ENCODE measurements around the gene ASAP3.

The ASAP3 gene

DNA sequence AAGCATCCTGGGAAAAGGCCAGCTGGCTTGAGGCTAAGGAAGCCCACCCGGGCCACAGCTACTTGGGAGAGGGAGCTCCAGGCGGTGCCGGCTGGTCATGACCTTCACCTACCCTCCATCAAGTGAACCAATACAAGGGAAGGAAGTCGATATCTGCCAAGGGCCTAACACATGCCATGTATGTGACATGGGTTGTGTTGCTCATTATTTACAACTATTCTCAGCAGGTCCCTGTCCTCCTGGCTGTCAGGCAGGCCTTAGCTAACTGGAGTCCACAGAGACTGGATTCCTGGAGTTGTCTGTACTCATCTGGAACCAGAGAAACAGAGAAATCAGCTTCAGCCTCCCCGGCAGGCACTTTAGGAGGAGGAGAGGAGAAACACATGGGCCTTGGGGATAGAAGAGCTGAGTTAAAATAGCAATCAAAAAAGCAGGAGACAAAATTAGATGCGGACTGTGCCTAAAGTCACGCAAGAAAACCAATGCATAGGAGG, 75.1 kb downstream of the ASAP3 start (continued):
- TF ChIP-seq, protein P1, sequence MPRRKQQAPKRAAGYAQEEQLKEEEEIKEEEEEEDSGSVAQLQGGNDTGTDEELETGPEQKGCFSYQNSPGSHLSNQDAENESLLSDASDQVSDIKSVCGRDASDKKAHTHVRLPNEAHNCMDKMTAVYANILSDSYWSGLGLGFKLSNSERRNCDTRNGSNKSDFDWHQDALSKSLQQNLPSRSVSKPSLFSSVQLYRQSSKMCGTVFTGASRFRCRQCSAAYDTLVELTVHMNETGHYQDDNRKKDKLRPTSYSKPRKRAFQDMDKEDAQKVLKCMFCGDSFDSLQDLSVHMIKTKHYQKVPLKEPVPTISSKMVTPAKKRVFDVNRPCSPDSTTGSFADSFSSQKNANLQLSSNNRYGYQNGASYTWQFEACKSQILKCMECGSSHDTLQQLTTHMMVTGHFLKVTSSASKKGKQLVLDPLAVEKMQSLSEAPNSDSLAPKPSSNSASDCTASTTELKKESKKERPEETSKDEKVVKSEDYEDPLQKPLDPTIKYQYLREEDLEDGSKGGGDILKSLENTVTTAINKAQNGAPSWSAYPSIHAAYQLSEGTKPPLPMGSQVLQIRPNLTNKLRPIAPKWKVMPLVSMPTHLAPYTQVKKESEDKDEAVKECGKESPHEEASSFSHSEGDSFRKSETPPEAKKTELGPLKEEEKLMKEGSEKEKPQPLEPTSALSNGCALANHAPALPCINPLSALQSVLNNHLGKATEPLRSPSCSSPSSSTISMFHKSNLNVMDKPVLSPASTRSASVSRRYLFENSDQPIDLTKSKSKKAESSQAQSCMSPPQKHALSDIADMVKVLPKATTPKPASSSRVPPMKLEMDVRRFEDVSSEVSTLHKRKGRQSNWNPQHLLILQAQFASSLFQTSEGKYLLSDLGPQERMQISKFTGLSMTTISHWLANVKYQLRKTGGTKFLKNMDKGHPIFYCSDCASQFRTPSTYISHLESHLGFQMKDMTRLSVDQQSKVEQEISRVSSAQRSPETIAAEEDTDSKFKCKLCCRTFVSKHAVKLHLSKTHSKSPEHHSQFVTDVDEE (CRISPR knock-in tag; IDR thresholded peaks at IDR 0.05): no peak
- TF ChIP-seq OSR1 (CRISPR knock-in tag; IDR thresholded peaks at IDR 0.05) (no peak), ARNTL (CRISPR knock-in tag; IDR thresholded peaks at IDR 0.05; ENCODE audit: borderline replicate concordance, low read depth) (no peak), ZNF8 (CRISPR knock-in tag; IDR thresholded peaks at IDR 0.05) (no peak), TCF4 (CRISPR knock-in tag; IDR thresholded peaks at IDR 0.05; ENCODE audit: borderline replicate concordance) (no peak), ZFP3 (CRISPR knock-in tag; IDR thresholded peaks at IDR 0.05) (no peak)

DNA sequence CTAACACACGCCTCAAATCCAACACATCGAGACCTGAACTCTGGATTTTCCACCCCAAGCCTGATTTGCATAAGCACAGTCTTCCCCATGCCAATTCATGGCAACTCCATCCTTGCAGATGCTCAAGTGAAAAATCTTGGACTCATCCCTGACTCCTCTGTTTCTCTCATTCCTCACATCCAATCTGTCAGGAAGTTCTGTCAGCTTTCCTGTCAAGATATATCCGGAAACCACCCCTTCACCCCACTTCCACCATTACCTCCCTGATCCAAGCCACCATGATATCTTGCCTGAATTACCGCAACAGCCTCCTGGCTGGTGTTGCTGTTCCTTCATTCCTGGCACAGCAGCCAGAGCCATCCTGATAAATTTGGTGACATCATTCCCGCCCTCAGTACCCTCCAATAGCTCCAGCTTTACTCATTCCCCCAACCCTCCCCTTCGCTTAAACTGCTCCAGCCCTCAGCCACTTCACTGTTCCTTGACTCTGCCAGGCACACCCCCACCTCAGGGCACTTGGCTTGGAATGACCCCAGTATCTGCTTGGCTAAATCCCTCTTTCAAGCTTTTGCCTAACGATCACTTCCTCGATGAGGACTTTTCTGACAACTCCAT, 76.9 kb downstream of the ASAP3 start:
- no peak for ATAC-seq
- TF ChIP-seq, protein P2, sequence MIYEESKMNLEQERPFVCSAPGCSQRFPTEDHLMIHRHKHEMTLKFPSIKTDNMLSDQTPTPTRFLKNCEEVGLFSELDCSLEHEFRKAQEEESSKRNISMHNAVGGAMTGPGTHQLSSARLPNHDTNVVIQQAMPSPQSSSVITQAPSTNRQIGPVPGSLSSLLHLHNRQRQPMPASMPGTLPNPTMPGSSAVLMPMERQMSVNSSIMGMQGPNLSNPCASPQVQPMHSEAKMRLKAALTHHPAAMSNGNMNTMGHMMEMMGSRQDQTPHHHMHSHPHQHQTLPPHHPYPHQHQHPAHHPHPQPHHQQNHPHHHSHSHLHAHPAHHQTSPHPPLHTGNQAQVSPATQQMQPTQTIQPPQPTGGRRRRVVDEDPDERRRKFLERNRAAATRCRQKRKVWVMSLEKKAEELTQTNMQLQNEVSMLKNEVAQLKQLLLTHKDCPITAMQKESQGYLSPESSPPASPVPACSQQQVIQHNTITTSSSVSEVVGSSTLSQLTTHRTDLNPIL (CRISPR knock-in tag; IDR thresholded peaks at IDR 0.05; ENCODE audit: low read depth): no peak
- TF ChIP-seq, protein P3, sequence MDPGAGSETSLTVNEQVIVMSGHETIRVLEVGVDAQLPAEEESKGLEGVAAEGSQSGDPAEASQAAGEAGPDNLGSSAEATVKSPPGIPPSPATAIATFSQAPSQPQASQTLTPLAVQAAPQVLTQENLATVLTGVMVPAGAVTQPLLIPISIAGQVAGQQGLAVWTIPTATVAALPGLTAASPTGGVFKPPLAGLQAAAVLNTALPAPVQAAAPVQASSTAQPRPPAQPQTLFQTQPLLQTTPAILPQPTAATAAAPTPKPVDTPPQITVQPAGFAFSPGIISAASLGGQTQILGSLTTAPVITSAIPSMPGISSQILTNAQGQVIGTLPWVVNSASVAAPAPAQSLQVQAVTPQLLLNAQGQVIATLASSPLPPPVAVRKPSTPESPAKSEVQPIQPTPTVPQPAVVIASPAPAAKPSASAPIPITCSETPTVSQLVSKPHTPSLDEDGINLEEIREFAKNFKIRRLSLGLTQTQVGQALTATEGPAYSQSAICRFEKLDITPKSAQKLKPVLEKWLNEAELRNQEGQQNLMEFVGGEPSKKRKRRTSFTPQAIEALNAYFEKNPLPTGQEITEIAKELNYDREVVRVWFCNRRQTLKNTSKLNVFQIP (CRISPR knock-in tag; IDR thresholded peaks at IDR 0.05; ENCODE audit: borderline replicate concordance, low read depth): no peak
- TF ChIP-seq, protein P4, sequence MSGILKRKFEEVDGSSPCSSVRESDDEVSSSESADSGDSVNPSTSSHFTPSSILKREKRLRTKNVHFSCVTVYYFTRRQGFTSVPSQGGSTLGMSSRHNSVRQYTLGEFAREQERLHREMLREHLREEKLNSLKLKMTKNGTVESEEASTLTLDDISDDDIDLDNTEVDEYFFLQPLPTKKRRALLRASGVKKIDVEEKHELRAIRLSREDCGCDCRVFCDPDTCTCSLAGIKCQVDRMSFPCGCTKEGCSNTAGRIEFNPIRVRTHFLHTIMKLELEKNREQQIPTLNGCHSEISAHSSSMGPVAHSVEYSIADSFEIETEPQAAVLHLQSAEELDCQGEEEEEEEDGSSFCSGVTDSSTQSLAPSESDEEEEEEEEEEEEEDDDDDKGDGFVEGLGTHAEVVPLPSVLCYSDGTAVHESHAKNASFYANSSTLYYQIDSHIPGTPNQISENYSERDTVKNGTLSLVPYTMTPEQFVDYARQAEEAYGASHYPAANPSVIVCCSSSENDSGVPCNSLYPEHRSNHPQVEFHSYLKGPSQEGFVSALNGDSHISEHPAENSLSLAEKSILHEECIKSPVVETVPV (CRISPR knock-in tag; IDR thresholded peaks at IDR 0.05): no peak
- no peak for TF ChIP-seq ESRRG (CRISPR knock-in tag; IDR thresholded peaks at IDR 0.05)
- TF ChIP-seq CSDC2 (CRISPR knock-in tag; IDR thresholded peaks at IDR 0.05): no peak
- TF ChIP-seq TCF4 (CRISPR knock-in tag; IDR thresholded peaks at IDR 0.05; ENCODE audit: borderline replicate concordance): no peak
- no peak for TF ChIP-seq ISL1 (CRISPR knock-in tag; IDR thresholded peaks at IDR 0.05)
- no peak for TF ChIP-seq TOX (CRISPR knock-in tag; IDR thresholded peaks at IDR 0.05; ENCODE audit: borderline replicate concordance)
- no peak for TF ChIP-seq ZFP3 (CRISPR knock-in tag; IDR thresholded peaks at IDR 0.05)

DNA sequence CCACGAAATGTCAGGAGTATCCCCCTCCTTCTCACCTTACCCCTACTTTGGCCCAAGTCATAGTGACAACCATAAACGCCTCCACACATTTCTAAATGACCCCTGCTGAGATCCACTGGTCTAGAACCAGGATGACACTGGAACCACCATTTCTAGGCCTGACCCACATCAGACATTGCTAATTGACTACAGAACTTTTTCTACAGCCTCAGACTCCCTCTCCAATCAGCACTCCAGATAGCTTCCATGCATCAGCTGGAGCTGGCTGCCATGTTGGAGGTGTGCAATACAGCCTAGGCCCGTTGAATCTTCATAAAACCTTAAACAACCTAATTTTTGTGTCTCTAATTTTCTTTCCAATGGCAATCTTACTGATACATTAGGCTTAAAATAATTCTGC, 78.0 kb downstream of the ASAP3 start:
- no peak for ATAC-seq
- TF ChIP-seq ARNTL (CRISPR knock-in tag; IDR thresholded peaks at IDR 0.05; ENCODE audit: borderline replicate concordance, low read depth): no peak
- TF ChIP-seq, protein P3 (CRISPR knock-in tag; IDR thresholded peaks at IDR 0.05; ENCODE audit: borderline replicate concordance, low read depth): no peak
- TF ChIP-seq OSR1 (CRISPR knock-in tag; IDR thresholded peaks at IDR 0.05): no peak
- TF ChIP-seq ISL1 (CRISPR knock-in tag; IDR thresholded peaks at IDR 0.05): no peak

DNA sequence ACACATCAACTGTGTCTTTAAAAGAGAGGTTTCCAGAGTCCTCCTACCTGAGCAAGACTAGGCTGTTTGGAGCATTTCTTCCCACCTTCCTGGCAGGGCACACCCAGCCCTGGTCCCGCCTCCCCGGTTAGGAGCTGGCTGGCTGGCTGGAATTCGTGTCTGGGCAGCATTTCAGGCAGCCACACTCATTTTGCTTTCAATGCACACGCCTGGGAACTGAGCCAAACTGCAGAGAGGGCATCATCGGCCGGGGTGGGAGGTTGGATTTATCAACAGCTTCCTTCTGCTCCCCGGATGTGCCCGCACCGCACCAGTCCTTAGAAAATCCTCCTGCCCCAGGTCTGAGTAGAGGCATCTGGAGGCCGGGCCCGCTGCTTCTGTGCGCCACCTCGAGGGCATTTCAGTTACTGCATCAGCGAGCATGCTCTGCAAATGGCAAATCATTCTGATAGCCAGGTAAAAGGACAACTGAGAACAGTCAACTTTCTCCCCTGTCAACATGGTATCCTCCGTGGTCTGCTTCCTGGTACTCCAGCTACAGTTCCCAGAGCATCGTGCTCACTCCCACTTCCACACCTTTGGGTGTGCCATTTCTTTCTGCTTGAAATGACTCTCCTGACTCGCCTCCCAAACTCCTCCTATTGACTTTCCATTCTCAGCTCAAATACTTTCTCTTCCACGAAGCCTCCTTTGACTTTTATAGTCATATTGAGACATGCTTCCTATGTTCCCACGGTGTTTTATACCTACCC, 80.1 kb downstream of the ASAP3 start:
- ATAC-seq: peak; percentile 98
- TF ChIP-seq ZC3H10 (CRISPR knock-in tag; IDR thresholded peaks at IDR 0.05): no peak
- TF ChIP-seq ZNF70 (CRISPR knock-in tag; IDR thresholded peaks at IDR 0.05): no peak
- peak; percentile 51; the same call in 1 of the 2 replicates for TF ChIP-seq TCF4 (CRISPR knock-in tag; IDR thresholded peaks at IDR 0.05; ENCODE audit: borderline replicate concordance)
- no peak for TF ChIP-seq PPARA (CRISPR knock-in tag; IDR thresholded peaks at IDR 0.05; ENCODE audit: borderline replicate concordance)
- no peak for TF ChIP-seq ZFP30 (CRISPR knock-in tag; IDR thresholded peaks at IDR 0.05)
- TF ChIP-seq, protein P1 (CRISPR knock-in tag; IDR thresholded peaks at IDR 0.05): peak; percentile 48; the same call in 1 of the 2 replicates
- TF ChIP-seq, protein P2 (CRISPR knock-in tag; IDR thresholded peaks at IDR 0.05; ENCODE audit: low read depth): no peak
- no peak for TF ChIP-seq SNAI2 (CRISPR knock-in tag; IDR thresholded peaks at IDR 0.05)
